Suppressor macrophage treated with lipopolysaccharide for 4 hours (primary cell): ENCODE data around the gene RANBP9.
A peak's percentile ranks its signal among the peaks of the same experiment; 100 is the strongest.

Experiments
- DNase-seq: peaks from one replicate; pipeline ENCODE4 v3.0.0-alpha.2; 2020

RANBP9 gene

GRCh38 chr6:13593103-13593502, 118.5 kb downstream of the RANBP9 start:
- no peak for DNase-seq

GRCh38 chr6:13591205-13591921, 120.3 kb downstream of the RANBP9 start:
- DNase-seq, result no peak

GRCh38 chr6:13590574-13591153, 121.0 kb downstream of the RANBP9 start:
- DNase-seq, result no peak

GRCh38 chr6:13589801-13590200, 121.8 kb downstream of the RANBP9 start:
- no peak for DNase-seq

- DNase-seq, result no peak
Observed at GRCh38 chr6:13586603-13587542, 124.8 kb downstream of the RANBP9 start.

- DNase-seq, result peak; percentile 39
Observed at GRCh38 chr6:13581700-13582229, 129.9 kb downstream of the RANBP9 start.

GRCh38 chr6:13579911-13580310, 131.7 kb downstream of the RANBP9 start:
- DNase-seq, result no peak

- no peak for DNase-seq
Observed at GRCh38 chr6:13577926-13578325, 133.7 kb downstream of the RANBP9 start.

GRCh38 chr6:13576017-13576416, 135.6 kb downstream of the RANBP9 start:
- no peak for DNase-seq

GRCh38 chr6:13575377-13575775, 136.3 kb downstream of the RANBP9 start:
- no peak for DNase-seq

- DNase-seq, result peak; percentile 73
Observed at GRCh38 chr6:13574571-13575376, 136.9 kb downstream of the RANBP9 start, which contains the start of gene SIRT5. Gene SIRT5 (plus strand): TSS chr6:13574601. CDS start chr6:13584111, 9,510 bp downstream.

- DNase-seq, result peak; percentile 96
Observed at GRCh38 chr6:13574149-13574570, 137.5 kb downstream of the RANBP9 start.

GRCh38 chr6:13573669-13574110, 137.9 kb downstream of the RANBP9 start:
- DNase-seq, result peak; percentile 53

- DNase-seq, result no peak
Observed at GRCh38 chr6:13572951-13573654, 138.5 kb downstream of the RANBP9 start.

GRCh38 chr6:13572240-13572639, 139.4 kb downstream of the RANBP9 start:
- DNase-seq, result no peak
